NCI-H1930 (cell line): Measurements from ENCODE around the gene RORC.
"Not testable (repeated sequence)": the region's sequence is repeated elsewhere in the genome, so short reads cannot be mapped to it uniquely, and the experiment has no call there.

Experiments
- DNase-seq, 2 experiments: peaks; one replicate each; lab custom pipeline; 2025; lab: John Stamatoyannopoulos, UW

RORC gene

GRCh38 chr1:151831605-151832004 is at the start of gene RORC:
Gene RORC, minus strand, starts transcription at chr1:151831802. Its CDS starts 38 bp downstream, at chr1:151831764.
- no peak for DNase-seq

GRCh38 chr1:151875419-151876097 is 44.0 kb upstream of the RORC start:
- no peak for DNase-seq

GRCh38 chr1:151872776-151873175 is 41.2 kb upstream of the RORC start:
- DNase-seq, result not testable (repeated sequence)

- DNase-seq, result no peak
Observed at GRCh38 chr1:151871284-151872030, 39.9 kb upstream of the RORC start.

GRCh38 chr1:151868486-151868885 is 36.9 kb upstream of the RORC start:
- no peak for DNase-seq

GRCh38 chr1:151867765-151868411 is 36.3 kb upstream of the RORC start:
- DNase-seq, result no peak

GRCh38 chr1:151867321-151867720 is 35.7 kb upstream of the RORC start:
- no peak for DNase-seq

GRCh38 chr1:151864411-151864810 is 32.8 kb upstream of the RORC start:
- DNase-seq, result no peak

GRCh38 chr1:151862604-151863003 is 31.0 kb upstream of the RORC start:
- no peak for DNase-seq

- DNase-seq, result no peak
Observed at GRCh38 chr1:151860504-151861187, 29.0 kb upstream of the RORC start.

GRCh38 chr1:151859891-151860293 is 28.3 kb upstream of the RORC start:
- no peak for DNase-seq

- no peak for DNase-seq
Observed at GRCh38 chr1:151858886-151859665, 27.5 kb upstream of the RORC start.

- DNase-seq, result no peak
Observed at GRCh38 chr1:151858030-151858746, 26.6 kb upstream of the RORC start.

GRCh38 chr1:151855933-151856332 is 24.3 kb upstream of the RORC start:
- DNase-seq, result no peak

GRCh38 chr1:151855516-151855915 is 23.9 kb upstream of the RORC start:
- not testable (repeated sequence) for DNase-seq

GRCh38 chr1:151854658-151855057 is 23.1 kb upstream of the RORC start:
- no peak for DNase-seq

- DNase-seq, result no peak
Observed at GRCh38 chr1:151853411-151853943, 21.9 kb upstream of the RORC start, which contains the start of gene THEM5. Gene THEM5, minus strand, starts transcription at chr1:151853712. Its CDS starts 147 bp downstream, at chr1:151853565.

- DNase-seq, result no peak
Observed at GRCh38 chr1:151852733-151853132, 21.1 kb upstream of the RORC start.

- DNase-seq, result no peak
Observed at GRCh38 chr1:151851886-151852285, 20.3 kb upstream of the RORC start.

GRCh38 chr1:151849871-151850270 is 18.3 kb upstream of the RORC start:
- DNase-seq, result no peak

GRCh38 chr1:151849126-151849525 is 17.5 kb upstream of the RORC start:
- no peak for DNase-seq
